ENCODE measurements around the gene HSD17B11.

HSD17B11 gene

GRCh38 chr4:87390891-87391575 is at the start of gene HSD17B11 (continued):
- TF ChIP-seq IKZF3 (tag by site-specific recombination; IDR thresholded peaks at IDR 0.05), result peak; percentile 43
- no peak for TF ChIP-seq ZNF175 (tag by site-specific recombination; IDR thresholded peaks at IDR 0.05)
- no peak for TF ChIP-seq ZNF624 (tag by site-specific recombination; IDR thresholded peaks at IDR 0.05)
- no peak for TF ChIP-seq ZNF555 (tag by site-specific recombination; conservative IDR thresholded peaks at IDR 0.05)
- no peak for TF ChIP-seq ZNF133 (tag by site-specific recombination; IDR thresholded peaks at IDR 0.05)
- no peak for TF ChIP-seq ZNF510 (tag by site-specific recombination; IDR thresholded peaks at IDR 0.05; ENCODE audit: insufficient replicate concordance)
- no peak for TF ChIP-seq ZNF239 (tag by site-specific recombination; IDR thresholded peaks at IDR 0.05)
- TF ChIP-seq ZNF777 (tag by site-specific recombination; IDR thresholded peaks at IDR 0.05; ENCODE audit: borderline replicate concordance), result no peak
- TF ChIP-seq ZNF391 (tag by site-specific recombination; IDR thresholded peaks at IDR 0.05; ENCODE audit: borderline replicate concordance, low read depth), result no peak
- no peak for TF ChIP-seq ZNF138 (tag by site-specific recombination; IDR thresholded peaks at IDR 0.05; ENCODE audit: borderline replicate concordance)
- peak; percentile 49 for TF ChIP-seq PATZ1 (tag by site-specific recombination; IDR thresholded peaks at IDR 0.05)
- TF ChIP-seq ZNF561 (tag by site-specific recombination; IDR thresholded peaks at IDR 0.05; ENCODE audit: borderline replicate concordance), result 0 out of 2 replicates have a peak, but pooled peaks have one; percentile 7
- TF ChIP-seq SETDB1 (IDR thresholded peaks at IDR 0.05; ENCODE audit: insufficient read length, low read length), result no peak
- no peak for TF ChIP-seq ZBTB21 (tag by site-specific recombination; IDR thresholded peaks at IDR 0.05)
- TF ChIP-seq OVOL3 (tag by site-specific recombination; IDR thresholded peaks at IDR 0.05), result no peak
- no peak for TF ChIP-seq ZNF560 (tag by site-specific recombination; IDR thresholded peaks at IDR 0.05; ENCODE audit: borderline replicate concordance)
- no peak for TF ChIP-seq REST (tag by site-specific recombination; IDR thresholded peaks at IDR 0.05)
- no peak for TF ChIP-seq ZBTB26 (tag by site-specific recombination; optimal IDR thresholded peaks at IDR 0.05)
- no peak for TF ChIP-seq ZNF48 (tag by site-specific recombination; IDR thresholded peaks at IDR 0.05)
- no peak for TF ChIP-seq ZNF530 (tag by site-specific recombination; IDR thresholded peaks at IDR 0.05; ENCODE audit: low read depth)
- no peak for TF ChIP-seq ZNF792 (tag by site-specific recombination; IDR thresholded peaks at IDR 0.05)
- TF ChIP-seq ZNF211 (tag by site-specific recombination; IDR thresholded peaks at IDR 0.05; ENCODE audit: low read depth), result no peak
- no peak for TF ChIP-seq ZNF701 (tag by site-specific recombination; IDR thresholded peaks at IDR 0.05)
- no peak for TF ChIP-seq OSR2 (tag by site-specific recombination; IDR thresholded peaks at IDR 0.05)
- TF ChIP-seq ZBTB48 (tag by site-specific recombination; IDR thresholded peaks at IDR 0.05), result no peak
- peak; percentile 71; the same call in 1 of the 2 replicates for TF ChIP-seq ZNF501 (tag by site-specific recombination; IDR thresholded peaks at IDR 0.05)
- TF ChIP-seq GFI1B (tag by site-specific recombination; IDR thresholded peaks at IDR 0.05), result no peak
- TF ChIP-seq ZNF398 (tag by site-specific recombination; IDR thresholded peaks at IDR 0.05), result no peak
- no peak for TF ChIP-seq ZNF76 (tag by site-specific recombination; IDR thresholded peaks at IDR 0.05; ENCODE audit: borderline replicate concordance, low read depth)

Measured in HEK293 (cell line).